HG02885 (cell line): ENCODE data around the gene MARCKS.

Source experiments
- ATAC-seq: cut with Tn5 transposase; IDR thresholded peaks from one replicate; pipeline ENCODE4 v1.9.1; 2021; ENCODE audit warnings: mild to moderate bottlenecking; ENCODE audit not compliant: unreplicated experiment, poor library complexity

MARCKS gene

DNA sequence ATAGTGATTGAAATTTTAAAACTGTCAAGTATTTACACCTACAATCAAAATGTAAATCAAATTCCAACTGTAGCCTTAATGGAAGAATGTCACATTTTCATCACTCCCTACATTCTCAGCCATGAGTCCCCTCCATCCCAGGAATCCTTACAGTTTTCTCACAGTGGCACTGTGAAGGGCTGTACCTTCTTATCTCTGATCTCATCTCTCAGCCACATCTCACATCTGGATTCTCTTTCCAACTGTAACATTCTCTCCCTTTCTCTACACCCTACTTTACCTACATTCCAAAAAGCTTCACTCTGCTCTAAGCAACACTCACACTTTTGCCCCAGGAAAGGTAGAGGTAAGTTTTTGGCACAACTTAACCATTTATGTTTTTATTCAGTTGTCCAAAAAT, 8.9 kb upstream of the MARCKS start:
- no peak for ATAC-seq

DNA sequence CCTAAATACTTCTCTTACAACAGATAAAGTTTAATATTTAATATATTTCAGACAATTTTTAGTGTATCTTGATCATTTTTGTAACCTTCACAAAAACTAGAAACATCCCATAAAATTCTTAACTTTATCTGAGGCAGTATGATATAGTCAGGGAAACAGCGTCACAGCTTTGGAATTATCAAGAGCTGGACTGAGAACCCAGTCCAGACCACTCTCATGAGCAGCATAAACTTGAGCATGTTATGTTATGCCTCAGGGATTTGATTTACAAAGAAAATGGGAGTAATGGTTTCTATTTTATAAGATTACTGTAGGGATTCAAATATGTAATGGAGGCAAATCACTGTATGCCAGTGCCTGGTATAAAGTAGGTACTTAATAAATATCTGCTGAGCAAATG, 8.3 kb upstream of the MARCKS start:
- no peak for ATAC-seq

DNA sequence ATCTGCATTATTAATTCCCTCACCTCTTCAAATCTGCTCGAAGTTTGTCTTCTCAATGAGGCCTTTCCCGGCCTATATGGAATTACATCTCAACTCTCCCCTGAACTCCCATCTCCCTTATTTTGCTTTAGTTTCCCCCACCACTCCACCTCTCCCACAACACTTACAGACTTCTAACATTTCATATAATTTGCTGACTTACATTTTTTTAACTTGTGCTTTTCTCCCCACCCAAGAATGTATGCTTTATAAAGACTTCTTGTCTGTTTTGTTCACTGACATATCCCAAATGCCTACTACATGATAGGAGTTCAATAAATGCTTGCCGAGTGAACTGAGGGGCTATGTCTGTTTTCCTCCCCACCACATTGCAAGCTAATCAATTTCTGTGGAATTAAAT, 3.9 kb upstream of the MARCKS start:
- no peak for ATAC-seq

DNA sequence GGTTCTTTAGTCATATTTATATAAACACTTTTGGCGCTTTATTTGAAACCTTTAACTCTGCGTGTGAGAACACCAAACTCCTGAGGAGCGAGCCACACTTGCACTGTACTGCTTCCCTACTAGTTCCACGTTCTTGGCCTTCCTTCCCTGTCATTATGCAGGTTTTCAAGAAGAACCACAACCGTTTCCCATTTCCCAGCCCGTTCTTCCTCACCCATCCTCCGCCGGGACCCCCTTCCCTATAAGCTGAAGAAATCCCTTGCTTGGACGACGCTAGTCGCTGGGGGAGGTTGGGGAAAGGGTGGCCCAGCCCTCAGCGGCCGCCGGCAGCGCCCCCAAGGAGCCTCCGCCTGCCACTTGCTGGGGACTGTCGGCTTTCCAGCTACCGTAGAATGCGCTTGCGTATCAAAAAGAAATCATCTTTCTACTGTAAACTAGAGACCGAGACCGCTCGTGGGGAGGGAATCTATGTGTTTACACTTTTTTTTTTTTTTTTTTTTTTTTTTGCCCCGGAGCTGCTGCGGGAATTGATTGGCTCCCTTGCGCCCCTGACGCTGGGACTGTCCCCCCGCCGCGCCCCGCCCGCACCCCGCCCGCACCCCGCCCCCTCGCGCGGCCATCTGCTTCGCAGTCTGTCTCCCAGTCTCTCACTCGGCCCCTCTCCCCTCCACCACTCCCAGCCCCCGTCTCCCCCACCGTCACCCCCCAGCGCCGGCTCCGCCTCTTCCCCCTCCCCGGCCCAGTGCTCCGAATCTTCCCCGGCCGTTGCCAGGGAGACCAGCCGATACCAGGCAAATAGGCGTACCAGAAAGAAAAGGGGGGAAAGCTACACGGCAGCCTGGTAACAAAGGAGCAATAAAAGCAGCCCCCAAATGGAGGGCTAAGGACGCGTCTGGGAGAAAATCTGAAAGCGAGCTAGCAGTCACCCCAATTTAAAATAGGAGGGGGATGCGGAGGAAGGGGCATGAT, 2.3 kb upstream of the MARCKS start:
- ATAC-seq: peak; percentile 20

- ATAC-seq: no peak
Measured at GRCh38 chr6:113855500-113856374, 1.4 kb upstream of the MARCKS start.

DNA sequence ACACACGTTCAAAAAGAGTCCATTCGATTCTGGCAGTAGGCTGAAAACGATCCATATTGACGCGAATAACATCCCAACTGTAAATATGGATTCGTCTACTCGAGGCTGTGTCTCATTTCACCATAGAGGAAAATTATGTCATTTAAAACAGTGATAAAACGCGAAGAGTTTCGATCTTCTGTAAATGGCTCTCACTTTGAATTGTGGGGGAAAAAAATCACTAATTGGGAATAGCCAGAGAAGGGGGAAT, 845 bp upstream of the MARCKS start:
- no peak for ATAC-seq

DNA sequence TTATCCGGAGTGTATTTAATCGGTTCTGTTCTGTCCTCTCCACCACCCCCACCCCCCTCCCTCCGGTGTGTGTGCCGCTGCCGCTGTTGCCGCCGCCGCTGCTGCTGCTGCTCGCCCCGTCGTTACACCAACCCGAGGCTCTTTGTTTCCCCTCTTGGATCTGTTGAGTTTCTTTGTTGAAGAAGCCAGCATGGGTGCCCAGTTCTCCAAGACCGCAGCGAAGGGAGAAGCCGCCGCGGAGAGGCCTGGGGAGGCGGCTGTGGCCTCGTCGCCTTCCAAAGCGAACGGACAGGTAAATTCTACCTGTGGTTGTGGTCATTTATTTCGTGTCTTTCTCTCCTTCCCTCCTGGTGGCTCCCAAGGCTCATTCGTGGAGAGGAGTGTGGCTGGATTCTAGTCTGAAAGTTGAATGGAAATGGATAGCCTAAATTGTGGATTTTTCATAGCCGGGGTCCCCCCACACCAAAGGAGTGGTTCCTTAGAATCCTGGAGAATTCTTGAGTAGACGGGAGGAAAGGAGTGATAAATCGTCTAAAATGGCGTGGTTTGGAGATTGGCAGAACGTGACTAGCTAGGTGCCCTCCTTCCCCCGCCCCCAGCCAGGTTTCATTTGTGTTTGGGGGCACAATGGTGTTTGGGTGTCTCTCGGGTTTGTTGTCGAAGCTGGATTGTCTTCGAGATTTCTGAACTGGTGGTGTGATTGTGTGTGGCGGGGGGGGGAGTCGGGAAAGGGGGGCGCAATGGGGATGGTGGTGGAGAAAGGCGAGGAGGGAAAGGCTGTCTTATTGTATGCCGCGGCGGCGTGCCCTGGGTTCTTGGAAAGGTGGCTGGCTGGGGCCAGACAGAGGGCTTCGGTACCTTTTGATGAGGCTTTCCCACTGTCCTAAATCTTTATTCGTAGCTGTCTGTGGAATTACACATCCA, 673 bp downstream of the MARCKS start:
- no peak for ATAC-seq

DNA sequence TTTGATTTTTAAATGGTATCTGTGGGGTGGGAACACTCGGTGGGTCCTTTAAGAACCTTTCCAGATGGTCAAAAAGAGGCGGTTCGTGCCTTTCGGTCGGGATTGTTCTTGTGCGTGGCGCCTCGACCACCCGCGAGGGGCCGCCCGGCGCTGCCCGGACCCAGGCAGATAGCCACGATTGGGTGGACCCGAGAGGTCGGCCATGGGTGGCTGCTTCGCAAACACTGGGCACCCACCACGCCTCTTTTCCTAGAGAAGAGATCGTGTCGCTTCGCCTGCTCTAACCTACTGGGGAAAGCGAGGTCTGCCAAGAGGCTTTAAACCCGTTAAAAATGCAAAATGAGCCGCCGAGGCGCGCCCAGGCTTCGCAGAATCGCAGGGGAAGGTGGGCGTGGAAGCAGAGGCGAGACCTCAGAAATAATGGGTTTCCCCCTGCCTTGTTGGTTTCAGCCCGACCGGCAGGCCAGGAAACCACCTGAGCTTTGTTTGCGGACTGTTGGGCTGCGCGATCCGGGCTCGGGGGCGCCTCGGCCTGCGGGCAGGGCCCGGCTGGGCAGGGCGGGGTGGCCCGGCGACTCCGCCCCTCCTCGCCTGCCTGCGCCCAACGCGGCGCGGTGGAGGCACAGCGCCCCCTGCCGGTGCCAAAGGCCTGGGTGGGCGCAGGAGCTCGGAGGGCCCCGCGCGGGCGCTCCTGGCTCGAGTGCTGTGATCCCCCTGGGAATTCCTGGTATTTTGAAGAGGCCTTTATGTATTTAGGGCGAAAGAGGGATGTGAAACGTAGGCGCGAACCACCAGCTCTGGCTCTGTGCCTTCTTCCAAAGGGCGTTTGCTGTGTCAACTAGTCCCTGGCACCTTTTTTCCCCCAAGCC, 1.6 kb downstream of the MARCKS start:
- peak; percentile 79 for ATAC-seq

DNA sequence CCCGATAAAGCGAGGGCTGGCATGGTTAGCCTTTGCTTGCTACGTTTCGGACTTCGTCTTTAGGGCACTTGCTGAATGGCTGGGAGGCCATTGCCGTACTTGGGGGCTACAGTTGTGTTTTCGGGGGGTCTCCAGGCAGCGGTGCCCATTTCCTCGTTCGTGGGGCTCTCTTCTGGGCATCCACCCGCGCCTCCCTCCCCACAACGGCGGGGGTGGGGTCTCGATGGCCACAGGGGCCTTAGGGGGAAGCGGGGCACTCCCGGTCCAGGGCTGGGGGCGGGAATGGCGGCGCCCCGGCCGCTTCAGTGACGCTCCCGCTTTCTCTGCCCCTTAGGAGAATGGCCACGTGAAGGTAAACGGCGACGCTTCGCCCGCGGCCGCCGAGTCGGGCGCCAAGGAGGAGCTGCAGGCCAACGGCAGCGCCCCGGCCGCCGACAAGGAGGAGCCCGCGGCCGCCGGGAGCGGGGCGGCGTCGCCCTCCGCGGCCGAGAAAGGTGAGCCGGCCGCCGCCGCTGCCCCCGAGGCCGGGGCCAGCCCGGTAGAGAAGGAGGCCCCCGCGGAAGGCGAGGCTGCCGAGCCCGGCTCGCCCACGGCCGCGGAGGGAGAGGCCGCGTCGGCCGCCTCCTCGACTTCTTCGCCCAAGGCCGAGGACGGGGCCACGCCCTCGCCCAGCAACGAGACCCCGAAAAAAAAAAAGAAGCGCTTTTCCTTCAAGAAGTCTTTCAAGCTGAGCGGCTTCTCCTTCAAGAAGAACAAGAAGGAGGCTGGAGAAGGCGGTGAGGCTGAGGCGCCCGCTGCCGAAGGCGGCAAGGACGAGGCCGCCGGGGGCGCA, 2.4 kb downstream of the MARCKS start:
- ATAC-seq: peak; percentile 0

- no peak for ATAC-seq
Measured at GRCh38 chr6:113860181-113860955, 3.2 kb downstream of the MARCKS start.

GRCh38 chr6:113862112-113862511, 5.0 kb downstream of the MARCKS start:
- ATAC-seq: no peak

DNA sequence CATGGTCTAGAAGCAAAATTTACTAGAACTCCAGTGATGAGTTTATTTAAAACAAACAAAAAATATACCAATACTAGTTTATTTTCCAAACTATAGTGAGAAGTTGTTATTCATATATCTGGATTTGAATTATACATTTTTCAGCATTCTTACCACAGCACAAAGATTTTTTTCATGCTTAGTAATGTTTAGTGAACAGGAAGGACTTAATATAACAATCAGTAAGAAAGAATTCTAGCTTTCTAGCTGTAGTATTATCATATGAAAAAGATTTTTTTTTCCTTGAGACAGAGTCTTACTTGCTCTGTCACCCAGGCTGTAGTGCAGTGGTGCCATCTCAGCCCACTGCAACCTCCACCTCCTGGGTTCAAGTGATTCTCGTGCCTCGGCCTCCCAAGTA, 13.8 kb downstream of the MARCKS start:
- no peak for ATAC-seq

GRCh38 chr6:113871975-113872374, 14.8 kb downstream of the MARCKS start:
- no peak for ATAC-seq

GRCh38 chr6:113873043-113873667, 16.0 kb downstream of the MARCKS start:
- ATAC-seq: peak; percentile 91

DNA sequence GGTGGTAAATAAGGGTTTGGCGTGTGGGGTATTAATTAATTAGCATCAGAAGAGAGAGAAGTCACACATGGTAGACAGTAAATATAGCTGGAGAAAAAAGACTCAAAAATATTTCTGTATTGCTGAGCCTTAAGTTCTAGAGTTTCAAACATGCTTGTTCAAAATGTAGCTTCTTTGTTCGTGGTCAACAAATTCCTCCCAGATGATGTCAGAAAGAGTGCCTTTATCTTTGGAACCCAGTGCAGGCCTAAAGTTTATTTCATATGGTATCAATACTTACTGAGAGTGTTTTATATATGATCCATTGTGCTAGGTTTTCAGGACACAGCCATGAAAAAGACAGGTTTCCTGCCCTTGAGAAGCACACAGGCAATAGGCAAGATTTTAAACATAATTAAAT, 18.3 kb downstream of the MARCKS start:
- ATAC-seq: no peak

- ATAC-seq: no peak
Measured at GRCh38 chr6:113876695-113877094, 19.6 kb downstream of the MARCKS start.
